ENCODE results near the gene JARID2. TPM values are rescaled to one million over a fixed set of nuclear protein-coding genes. Genes with fewer than 3 reads are reported as not detected.

JARID2 gene
- total RNA-seq, 3 donors from 2014 or later = 10.6 to 11.8 (median 11.4) TPM

GRCh38 chr6:15213838-15214400 lies 31.9 kb upstream of the JARID2 start:
- Histone ChIP-seq H3K4me3 (no peak overlapping the region), H3K36me3 (ENCODE audit: low read depth) (no peaks in the 10 kb centered on the region), H3K4me1 (ENCODE audit: low read depth) (no peaks in the 10 kb centered on the region), H3K9me3 (no peaks in the 10 kb centered on the region)
- TF ChIP-seq CTCF (IDR thresholded peaks at IDR 0.05) = no peak
- intact Hi-C loops (cut with DNase I, micrococcal nuclease) = no loop called here
- ATAC-seq (peak; percentile 33), DNase-seq (no peak)

GRCh38 chr6:15218401-15218800 lies 27.5 kb upstream of the JARID2 start:
- ATAC-seq (no peak), DNase-seq (no peak)
- Histone ChIP-seq H3K4me1 (ENCODE audit: low read depth) (no peaks in the 10 kb centered on the region), H3K4me3 (no peak overlapping the region), H3K36me3 (ENCODE audit: low read depth) (no peaks in the 10 kb centered on the region), H3K9me3 (no peaks in the 10 kb centered on the region)
- intact Hi-C loops (cut with DNase I, micrococcal nuclease) = no loop called here
- TF ChIP-seq CTCF (IDR thresholded peaks at IDR 0.05) = no peak

- no peaks in the 10 kb centered on the region for H3K36me3 ChIP-seq (ENCODE audit: low read depth)
- TF ChIP-seq CTCF (IDR thresholded peaks at IDR 0.05) = no peak
- H3K9me3 ChIP-seq = no peaks in the 10 kb centered on the region
- DNase-seq (no peak), ATAC-seq (no peak)
- H3K4me3 ChIP-seq = no peak overlapping the region
- no peaks in the 10 kb centered on the region for H3K4me1 ChIP-seq (ENCODE audit: low read depth)
- intact Hi-C loops (cut with DNase I, micrococcal nuclease) = no loop called here
Observed at GRCh38 chr6:15220062-15220461, 25.8 kb upstream of the JARID2 start.

GRCh38 chr6:15227827-15228318 lies 18.0 kb upstream of the JARID2 start:
- ATAC-seq = no peak
- no peak for TF ChIP-seq CTCF (IDR thresholded peaks at IDR 0.05)
- no peaks in the 10 kb centered on the region for H3K4me1 ChIP-seq (ENCODE audit: low read depth)
- intact Hi-C loops (cut with DNase I, micrococcal nuclease) = no loop called here
- no peaks in the 10 kb centered on the region for H3K9me3 ChIP-seq
- H3K36me3 ChIP-seq (ENCODE audit: low read depth) = no peaks in the 10 kb centered on the region
- H3K4me3 ChIP-seq = no peak overlapping the region
- DNase-seq = no peak

GRCh38 chr6:15230827-15231226 lies 15.0 kb upstream of the JARID2 start:
- ATAC-seq = no peak
- Histone ChIP-seq H3K36me3 (ENCODE audit: low read depth) (no peaks in the 10 kb centered on the region), H3K9me3 (no peaks in the 10 kb centered on the region), H3K4me3 (no peak overlapping the region), H3K4me1 (ENCODE audit: low read depth) (no peaks in the 10 kb centered on the region)
- no peak for DNase-seq
- no peak for TF ChIP-seq CTCF (IDR thresholded peaks at IDR 0.05)
- intact Hi-C loops (cut with DNase I, micrococcal nuclease) = no loop called here

Data from mucosa of descending colon (tissue), 3 donors.